HG03097 (cell line): Measurements from ENCODE around the gene FADD.
A peak's percentile ranks its signal among the peaks of the same experiment; 100 is the strongest.

Source experiments
- ATAC-seq: cut with Tn5 transposase; IDR thresholded peaks from one replicate; pipeline ENCODE4 v1.9.1; 2021; ENCODE audit not compliant: unreplicated experiment, low FRiP score

FADD gene, protein sequence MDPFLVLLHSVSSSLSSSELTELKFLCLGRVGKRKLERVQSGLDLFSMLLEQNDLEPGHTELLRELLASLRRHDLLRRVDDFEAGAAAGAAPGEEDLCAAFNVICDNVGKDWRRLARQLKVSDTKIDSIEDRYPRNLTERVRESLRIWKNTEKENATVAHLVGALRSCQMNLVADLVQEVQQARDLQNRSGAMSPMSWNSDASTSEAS

DNA sequence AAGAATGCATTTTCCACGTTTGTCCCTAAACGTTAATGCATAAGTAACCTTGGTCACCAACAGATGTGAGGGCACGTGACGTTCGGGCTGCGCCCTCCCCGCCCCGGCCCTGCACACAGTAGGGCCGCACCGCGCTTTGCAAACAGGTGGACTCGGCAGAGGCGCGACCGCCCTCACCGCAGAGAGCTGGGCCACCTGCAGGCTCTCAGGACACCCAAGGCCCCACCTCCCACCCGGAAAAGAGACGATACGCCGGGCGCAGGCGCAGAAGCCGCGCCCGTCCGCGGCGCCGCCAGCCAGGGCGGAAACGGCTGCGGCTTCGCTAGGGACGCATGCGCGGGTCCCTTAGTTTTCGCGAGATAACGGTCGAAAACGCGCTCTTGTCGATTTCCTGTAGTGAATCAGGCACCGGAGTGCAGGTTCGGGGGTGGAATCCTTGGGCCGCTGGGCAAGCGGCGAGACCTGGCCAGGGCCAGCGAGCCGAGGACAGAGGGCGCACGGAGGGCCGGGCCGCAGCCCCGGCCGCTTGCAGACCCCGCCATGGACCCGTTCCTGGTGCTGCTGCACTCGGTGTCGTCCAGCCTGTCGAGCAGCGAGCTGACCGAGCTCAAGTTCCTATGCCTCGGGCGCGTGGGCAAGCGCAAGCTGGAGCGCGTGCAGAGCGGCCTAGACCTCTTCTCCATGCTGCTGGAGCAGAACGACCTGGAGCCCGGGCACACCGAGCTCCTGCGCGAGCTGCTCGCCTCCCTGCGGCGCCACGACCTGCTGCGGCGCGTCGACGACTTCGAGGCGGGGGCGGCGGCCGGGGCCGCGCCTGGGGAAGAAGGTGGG is at the start of gene FADD:
Gene FADD, plus strand, starts transcription at position 377 of the 831 bp plus-strand sequence. Its CDS starts 164 bp downstream, at position 541.
- peak; percentile 75 for ATAC-seq

DNA sequence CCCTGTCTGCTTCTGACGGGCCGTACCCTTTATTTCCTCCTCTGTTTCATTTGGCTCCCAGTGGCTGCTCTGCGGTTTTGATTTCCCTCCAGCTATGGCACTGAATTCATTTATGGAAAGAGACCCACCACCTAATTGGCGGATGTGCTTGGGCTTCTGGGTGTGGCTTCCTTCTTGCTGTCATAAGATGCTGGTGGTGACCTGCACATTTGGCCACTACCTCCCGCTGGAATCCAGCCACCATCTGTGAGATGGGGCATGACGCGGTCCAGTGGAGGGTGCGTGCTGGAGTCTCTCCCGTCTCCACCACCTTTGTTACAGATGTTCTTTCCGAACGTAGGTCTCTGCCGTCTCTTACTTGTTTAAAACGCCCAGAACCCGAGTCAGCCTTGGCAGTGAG is 47.7 kb upstream of the FADD start:
- ATAC-seq, result no peak

DNA sequence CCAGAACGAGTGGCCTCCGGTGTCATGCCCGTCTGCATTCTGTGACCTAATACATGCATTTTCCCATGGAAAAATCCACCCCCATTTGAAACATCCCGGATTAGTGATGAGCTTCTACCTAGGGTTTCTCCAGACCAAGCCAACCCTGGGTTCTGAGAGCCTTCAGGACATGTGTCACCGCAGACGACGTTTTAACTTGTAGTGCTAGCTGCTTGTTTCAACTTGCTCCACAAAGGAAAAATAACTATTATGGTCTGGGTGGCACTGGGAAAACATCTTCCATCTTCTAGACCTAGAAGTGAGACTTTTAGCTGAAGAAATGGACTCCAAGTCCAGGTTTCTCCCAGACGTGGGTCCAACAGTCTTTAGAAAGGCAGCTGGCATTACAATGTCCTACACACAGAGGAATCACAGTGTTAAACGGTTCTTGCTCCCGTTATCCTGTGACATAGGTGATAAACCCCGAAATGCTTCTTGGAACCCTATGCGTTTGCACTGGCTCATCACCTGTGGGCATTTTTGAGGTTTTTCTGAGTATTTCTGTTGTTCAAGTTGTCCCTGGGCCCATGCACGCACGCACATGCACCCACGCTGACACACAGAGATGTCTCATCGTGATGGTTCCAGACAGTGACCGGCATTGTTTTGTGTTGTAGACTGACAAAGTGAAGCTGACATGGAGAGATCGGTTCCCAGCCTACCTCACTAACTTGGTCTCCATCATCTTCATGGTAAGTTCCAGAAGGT is 46.6 kb upstream of the FADD start:
- ATAC-seq, result no peak

DNA sequence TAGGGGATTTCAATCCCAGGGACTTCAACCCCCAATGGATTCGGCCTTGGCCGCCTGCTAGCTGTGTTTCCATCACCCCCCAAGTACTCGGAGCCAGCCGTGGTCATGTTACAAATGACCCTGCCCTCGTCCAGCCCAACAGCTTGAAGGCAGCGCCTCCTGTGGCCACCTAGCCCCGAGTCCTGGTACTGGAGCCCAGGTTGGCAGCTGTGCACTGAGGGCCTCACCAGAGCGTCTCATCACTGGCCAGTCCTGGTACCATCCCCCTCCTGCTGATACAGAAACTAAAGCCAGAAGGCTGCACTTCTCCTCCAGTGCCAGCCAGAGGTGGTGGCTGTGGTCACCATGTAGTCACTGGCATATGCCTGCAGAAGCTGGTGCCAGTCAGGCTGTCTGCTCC is 44.9 kb upstream of the FADD start:
- ATAC-seq, result no peak

DNA sequence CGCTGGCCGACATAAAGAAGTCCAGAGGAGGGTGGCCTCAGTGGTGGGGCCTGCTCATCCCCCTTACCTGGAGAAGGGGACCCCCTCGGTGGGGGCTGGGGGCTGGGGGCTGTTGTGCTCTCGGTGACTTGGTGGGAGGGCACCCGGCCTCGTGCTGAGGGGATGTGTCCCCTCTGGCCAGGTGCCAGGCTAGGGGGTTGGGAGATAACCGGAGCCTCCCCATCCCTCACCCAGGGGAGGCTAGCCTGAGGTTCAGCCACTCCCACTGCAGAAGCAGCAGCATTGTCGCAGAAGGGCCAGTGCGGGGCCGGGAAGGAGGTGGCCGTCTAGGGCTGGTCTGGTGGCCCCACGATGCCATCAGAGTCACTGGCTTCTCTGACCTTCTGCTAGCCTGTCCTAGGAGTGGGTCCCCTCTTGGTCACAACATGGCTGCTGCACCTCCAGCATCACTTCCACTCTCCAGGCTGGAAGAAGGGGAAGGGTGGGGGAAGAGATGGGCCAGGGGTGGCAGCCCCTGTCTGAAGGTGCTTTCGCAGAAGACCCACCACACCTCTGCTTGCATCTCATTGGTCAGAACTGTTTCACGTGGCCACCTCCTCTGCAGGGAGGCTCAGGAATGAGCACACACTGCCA is 44.2 kb upstream of the FADD start:
- ATAC-seq, result no peak

DNA sequence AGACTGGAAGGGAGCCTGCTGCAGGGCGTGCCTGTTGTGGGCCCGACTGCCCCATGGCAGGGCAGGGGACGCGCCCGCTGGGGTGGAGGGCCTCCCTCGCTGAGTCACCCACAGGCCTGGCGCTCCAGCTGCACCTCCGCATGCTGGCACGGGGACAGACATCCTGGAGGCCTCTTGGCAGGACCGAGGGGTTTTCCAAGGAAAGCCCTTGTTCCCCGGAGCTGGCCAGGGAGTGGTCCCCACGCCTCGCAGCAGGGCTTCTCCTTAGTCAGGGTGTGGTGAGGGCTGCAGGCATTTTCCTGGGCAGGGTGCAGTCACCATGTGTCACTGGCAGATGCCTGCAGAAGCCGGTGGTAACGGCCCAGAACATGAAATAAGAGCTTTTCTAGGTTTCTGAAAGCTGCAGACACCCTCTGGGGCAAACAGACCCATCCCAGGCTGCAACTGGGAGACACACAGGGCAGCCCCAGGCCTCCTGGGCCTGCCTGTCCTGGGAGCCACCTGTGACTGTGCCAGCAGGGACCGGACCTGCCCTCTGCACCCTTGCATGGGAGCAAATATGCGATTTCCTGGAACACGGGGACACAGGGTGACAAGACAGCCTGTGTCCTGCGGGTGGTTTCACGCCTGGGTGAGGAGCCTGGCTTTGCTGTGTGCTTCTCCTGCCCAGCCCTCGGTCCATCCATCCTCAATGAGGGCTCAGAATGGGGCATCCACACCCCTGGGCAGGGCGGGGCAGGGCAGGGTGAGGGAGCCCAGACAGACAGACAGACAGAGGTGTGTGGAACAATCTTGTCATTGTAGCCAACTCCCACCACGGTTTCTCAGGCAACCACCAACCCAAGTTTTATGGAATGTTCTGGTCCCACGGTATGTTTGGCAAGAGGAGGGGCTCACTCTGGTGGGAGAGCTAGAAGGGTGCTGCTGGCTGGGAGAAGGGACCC is 43.2 kb upstream of the FADD start:
- ATAC-seq, result no peak

DNA sequence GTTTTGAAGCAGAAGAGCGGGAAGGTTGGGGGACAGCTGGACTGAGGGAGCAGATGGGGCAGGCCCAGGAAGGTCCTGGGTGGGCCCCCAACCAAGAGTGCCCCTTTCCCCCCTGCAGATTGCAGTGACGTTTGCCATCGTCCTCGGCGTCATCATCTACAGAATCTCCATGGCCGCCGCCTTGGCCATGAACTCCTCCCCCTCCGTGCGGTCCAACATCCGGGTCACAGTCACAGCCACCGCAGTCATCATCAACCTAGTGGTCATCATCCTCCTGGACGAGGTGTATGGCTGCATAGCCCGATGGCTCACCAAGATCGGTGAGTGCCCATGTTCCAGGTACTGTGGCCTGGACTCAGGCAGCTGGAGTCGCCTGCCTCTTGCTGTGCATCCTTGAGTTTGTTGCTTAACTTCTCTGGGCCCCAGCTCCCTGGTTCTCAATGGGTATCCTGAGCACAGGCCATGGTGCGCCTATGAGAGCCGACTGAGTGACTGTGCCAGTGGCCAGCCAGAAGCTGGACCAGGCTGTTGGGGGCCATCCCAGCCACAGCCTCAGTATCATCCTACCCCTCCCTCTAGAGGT is 42.0 kb upstream of the FADD start:
- ATAC-seq, result no peak

DNA sequence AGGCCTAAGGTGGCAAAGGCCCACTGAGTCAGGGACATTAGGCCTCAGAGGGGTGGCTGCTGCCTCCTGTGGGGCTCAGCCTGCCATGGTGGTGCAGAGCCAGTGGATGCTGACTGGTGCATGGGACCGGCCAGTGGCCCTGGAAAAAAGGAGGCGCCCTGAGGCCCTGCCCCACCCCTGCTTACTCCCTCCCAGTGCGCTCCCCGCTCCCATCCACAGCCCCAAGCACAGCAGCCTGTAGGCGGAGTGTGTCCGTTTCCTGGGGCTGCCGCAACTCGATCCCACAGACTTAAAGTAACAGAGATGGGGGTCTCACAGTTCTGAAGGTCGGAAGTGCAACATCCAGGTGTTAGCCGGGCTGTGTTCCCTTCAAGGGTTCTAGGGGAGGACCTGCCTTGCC is 38.4 kb upstream of the FADD start:
- no peak for ATAC-seq

DNA sequence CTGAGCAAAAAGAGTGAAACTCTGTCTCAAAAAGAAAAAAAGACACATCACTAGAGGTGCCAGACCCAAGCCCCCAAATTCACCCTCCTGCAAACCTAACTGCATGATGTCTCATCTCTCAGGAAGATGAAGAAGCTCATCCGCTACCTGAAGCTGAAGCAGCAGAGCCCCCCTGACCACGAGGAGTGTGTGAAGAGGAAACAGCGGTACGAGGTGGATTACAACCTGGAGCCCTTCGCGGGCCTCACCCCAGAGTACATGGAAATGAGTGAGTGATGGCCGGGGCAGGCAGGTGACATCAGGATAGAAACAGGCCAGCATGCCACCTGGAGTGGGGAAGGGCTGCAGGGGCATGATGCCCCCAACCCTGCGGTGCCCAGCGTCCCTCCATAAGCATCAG is 36.0 kb upstream of the FADD start:
- no peak for ATAC-seq

DNA sequence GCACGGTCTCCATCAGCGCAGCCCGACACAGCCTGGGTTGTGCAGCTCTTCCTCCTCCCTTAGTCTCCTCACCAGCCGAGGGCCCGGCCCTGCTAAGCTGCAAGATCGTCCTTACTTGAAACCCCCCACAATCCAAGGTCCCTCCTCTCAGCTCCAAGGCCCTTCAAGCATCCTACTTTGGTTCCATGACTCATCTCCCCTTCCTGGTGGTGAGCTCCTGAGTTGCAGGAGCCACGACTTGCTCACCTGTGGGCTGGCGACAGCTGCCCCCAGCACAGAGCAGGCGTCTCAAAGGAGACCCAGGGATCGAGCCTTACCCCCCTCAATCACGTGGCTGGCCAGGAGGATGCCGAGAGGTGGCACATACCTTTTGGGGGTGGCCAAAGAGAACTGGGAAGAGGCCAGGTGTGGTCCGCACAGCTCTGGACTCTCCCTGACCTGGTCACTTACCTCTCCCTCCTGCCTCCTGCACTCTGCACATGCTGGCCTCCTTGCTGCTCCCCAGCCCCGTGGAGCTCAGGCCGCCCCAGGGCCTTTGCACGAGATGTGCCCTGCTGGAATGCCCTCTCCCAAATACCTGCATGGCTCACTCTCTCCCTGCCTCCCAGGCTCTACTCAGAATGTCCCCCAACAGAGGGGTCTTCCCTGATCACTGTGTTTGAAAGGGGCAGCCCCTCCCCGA is 35.2 kb upstream of the FADD start:
- no peak for ATAC-seq

DNA sequence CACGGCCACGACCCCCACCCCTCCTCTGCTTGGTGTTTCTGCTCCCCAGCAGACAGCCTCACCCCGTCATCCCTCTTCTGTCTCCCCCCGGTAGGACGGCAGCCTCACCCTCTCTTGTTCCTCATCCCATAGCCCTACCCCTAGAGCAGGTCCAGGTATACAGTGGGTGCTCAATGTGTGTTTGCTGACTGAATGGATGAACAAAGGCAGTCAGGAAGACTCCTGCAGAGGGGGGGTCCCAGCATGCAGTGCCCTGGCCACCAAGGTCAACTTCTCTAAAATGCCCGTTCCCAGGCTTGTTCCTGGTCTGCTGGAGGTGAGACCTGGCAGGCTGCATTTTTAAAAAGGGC is 34.7 kb upstream of the FADD start:
- no peak for ATAC-seq

DNA sequence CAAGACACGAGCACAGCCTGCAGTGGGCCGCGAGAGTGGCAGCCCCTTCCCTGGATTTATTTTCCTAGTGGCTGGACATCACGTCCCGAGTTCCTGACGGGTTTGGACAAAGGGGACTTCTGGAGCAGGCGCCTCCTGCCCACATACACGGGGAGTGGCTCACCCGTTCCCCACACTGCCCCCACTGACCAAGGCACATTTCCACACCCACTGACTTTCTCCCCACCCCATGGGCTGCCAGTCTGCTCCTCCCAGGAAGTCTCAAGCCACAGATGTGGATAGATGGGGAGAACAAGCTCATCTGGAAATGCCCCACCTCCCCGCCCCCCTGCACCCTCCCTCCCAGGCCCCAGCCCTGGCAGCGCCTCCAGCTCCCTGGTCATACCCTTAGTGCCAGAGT is 34.0 kb upstream of the FADD start:
- no peak for ATAC-seq

DNA sequence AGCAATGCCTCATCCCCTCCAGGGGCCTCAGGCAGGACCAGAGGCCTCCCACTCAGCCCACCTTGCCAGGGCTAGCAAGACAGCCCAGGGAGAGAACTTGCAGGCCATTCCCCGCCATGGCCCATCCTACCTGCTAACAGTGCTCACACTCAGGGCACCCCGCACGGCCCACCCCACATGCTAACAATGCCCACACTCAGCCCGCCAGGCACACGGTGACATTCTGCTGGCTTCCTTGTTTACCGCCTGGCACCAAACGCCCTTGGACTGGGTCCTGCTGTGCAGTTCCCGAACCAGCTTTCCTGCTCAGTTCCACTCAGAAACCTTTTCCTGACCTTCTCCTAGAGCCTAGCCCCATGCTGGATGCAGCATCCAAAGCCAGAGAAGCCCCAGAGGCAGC is 33.5 kb upstream of the FADD start:
- no peak for ATAC-seq

DNA sequence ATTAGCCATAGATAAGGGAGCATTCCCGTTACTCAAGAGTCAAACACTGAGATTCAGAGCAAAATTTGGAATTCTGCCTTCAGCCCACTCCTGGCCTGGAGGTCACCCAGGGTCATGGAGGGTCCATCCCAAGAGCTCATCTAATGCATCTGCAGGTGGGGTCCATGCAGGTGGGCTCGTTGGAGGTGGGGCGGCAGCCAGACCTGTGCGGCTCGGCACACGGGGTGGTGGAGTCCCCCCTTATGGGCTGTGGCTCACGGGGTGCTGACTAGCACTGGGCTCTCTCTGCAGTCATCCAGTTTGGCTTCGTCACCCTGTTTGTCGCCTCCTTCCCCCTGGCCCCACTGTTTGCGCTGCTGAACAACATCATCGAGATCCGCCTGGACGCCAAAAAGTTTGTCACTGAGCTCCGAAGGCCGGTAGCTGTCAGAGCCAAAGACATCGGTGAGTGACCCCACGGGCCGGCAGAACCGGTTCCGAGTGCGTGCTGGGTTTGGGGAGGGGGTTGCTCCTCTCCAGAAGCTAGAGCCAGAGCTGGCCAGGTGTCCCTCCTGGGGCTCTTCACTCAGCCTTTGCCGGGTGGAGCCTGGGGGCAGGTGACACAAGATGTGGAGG is 32.4 kb upstream of the FADD start:
- ATAC-seq, result no peak

DNA sequence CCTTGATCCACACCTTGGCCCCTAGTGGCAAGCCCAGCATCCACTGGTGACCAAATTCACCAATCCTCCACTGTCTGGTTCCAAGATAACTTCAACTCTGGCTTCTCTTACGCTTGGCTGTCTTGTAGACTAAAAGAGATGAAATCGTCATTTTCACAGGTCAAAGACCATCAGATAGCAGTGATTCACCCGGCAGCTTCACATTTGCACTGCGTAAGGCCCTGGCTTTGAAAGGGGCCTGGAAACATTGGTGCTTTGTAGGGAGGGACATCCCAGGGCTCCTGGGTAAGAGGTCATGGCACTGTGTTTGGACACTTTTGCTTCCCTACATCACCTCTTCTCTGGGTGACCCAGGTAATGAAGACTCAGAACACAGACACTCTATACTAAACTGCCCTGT is 30.1 kb upstream of the FADD start:
- ATAC-seq, result no peak

DNA sequence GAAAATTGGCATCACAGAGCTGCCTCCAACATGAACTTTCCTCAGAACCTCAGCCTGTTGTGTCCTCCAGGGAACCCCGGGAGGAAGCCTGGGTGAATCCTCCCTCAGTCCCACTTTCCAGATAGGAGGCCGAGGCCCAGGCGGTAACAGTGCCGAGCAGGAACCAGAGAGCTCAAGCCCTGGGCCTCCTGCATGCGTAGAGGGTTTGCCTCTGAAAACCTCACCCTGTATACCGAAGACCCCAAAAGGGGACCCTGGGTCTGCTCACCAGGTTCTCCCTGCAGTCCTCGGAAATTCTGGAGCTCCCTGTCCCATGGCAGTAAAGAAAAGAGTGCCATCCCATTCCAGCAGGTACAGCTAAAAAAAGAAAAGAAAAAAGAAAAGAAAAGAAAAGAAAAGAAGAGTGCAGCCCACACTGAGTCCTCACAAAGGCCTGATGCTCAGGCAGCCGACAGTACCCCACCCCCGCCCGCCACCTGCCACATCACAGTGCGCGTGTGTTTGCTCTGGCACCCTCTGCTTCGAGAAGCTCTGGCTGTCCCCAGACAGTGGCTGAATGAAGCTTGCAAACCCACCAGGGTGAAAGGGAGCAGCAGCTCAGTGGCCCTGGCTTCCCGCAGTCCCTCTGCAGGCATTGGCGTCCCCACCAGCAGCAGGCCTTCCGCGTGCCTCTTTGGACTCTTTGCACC is 28.4 kb upstream of the FADD start:
- no peak for ATAC-seq

DNA sequence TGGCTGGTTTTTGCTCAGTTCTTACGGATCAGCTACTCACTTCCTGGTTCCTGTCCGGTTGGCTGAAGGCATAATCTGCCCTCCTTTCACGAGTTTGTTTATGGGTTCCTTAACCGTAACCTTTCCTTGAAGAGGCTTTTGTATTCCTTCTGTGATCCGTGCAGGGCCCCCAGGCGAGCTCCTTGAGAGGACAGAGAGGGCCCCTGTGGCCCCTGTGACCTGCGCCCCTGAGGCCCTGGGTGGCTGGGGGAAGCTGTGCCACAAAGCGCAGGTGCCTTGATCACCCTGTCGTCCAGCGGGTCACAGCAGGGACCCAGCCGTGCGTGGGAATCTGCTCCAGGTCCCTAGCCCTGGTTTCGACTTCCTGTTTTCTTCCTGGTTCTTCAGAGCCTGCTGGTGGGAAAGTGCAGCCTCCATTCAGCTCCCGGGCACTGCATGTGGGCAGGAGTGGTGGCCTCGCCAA is 27.8 kb upstream of the FADD start:
- ATAC-seq, result no peak
